AG09309 (cell line): ENCODE measurements around the gene DRD4.

Experiments used
- DNase-seq: peaks from one replicate; pipeline ENCODE4 v3.0.0-alpha.2; 2010; ENCODE audit warnings: low read depth
- H3K4me3 ChIP-seq: 2 replicates; pipeline ENCODE4 v1.5.1; 2011; ENCODE audit warnings: mild to moderate bottlenecking, low read depth, low read length, moderate library complexity; ENCODE audit not compliant: control insufficient read depth
- TF ChIP-seq, protein P1 (sequence below): IDR thresholded peaks from 2 replicates; pipeline ENCODE4 v1.5.1; 2011; ENCODE audit warnings: mild to moderate bottlenecking, low read depth, low read length, inconsistent platforms; ENCODE audit not compliant: insufficient read depth, control insufficient read depth; ENCODE audit errors: missing control alignments

Gene DRD4

DNA sequence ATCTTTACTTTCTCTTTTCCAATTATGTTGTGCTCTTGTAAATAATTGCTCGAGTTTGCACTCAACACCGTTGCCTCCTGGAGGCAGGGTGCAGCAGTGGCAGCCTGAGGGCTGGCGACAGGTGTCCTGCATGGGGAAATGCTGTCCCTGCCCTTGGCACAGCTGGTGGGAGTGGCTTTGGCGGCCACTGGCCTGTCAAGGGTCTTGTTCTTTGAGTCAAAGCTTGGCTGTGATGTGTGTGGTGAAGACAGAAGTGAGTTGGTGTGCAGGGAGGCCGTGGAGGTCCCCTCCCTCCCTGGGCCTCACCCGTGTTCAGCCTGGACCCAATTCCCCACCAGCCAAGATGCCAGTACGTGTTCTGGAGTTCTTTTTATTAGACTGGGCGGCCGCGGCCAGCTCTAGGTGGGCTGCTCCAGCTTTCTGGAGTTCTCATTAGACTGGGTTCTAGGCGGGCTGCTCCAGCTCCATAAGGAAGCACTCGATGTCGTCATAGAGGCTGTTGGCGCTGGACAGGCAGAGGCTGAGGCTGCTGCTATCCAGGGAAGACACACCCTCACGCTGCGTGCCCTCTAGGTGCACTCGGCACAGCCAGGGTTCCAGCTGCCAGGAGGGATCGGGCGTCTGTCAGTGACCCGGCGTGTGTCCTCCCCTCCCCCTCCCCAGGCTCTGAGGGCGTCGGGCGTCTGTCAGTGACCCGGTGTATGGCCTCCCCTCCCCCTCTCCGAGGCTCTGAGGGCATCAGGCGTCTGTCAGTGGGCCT is 24.7 kb upstream of the DRD4 start:
- DNase-seq, result no peak
- H3K4me3 ChIP-seq, result no peak overlapping the region
- TF ChIP-seq, protein P1, sequence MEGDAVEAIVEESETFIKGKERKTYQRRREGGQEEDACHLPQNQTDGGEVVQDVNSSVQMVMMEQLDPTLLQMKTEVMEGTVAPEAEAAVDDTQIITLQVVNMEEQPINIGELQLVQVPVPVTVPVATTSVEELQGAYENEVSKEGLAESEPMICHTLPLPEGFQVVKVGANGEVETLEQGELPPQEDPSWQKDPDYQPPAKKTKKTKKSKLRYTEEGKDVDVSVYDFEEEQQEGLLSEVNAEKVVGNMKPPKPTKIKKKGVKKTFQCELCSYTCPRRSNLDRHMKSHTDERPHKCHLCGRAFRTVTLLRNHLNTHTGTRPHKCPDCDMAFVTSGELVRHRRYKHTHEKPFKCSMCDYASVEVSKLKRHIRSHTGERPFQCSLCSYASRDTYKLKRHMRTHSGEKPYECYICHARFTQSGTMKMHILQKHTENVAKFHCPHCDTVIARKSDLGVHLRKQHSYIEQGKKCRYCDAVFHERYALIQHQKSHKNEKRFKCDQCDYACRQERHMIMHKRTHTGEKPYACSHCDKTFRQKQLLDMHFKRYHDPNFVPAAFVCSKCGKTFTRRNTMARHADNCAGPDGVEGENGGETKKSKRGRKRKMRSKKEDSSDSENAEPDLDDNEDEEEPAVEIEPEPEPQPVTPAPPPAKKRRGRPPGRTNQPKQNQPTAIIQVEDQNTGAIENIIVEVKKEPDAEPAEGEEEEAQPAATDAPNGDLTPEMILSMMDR, result peak; percentile 21

DNA sequence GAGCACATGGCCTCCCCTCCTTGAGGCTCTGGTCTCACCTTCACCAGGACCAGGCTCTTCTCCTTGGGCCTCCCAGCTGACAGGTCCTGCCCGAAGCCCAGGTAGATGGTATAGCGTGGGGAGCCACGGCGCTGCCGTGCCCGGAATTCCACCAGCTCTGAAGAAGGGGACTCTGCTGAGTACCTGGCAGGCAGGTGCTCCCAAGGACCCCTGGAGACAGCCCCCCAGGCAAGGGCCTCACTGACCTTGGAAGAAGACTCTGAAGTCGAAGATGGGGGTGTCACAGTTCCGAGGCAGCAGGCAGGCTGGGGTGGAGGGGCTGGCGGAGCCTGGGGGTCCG is 24.1 kb upstream of the DRD4 start:
- H3K4me3 ChIP-seq, result no peak overlapping the region
- no peak for DNase-seq
- TF ChIP-seq, protein P1, result no peak

DNA sequence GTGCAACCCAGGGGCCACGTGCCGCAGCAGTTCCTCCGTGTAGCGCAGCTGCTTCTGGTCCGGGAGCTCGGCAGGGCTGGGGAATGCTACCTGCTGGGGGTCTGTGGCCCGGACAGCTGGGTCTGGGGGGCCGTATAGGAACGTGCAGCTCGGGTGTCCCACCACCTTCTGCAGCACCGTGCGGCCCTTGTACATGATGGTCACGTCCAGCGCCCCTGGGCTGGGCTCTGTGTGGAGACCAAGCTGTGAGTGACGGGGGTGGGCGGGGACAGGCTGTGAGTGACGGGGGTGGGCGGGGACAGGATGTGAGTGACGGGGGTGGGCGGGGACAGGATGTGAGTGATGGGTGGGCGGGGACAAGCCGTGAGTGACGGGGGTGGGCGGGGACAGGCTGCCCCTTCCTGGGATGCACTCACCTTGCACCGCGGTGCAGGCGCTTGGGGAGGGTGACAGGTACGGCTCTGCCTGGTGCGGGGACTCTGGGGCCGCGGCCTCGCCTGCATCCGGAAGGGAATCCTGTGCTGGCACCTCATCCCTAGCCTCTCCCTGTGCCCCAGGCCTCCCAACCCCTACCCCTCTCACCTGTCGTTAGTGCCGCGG is 23.6 kb upstream of the DRD4 start:
- TF ChIP-seq, protein P1, result no peak
- no peak for DNase-seq
- H3K4me3 ChIP-seq, result no peak overlapping the region

DNA sequence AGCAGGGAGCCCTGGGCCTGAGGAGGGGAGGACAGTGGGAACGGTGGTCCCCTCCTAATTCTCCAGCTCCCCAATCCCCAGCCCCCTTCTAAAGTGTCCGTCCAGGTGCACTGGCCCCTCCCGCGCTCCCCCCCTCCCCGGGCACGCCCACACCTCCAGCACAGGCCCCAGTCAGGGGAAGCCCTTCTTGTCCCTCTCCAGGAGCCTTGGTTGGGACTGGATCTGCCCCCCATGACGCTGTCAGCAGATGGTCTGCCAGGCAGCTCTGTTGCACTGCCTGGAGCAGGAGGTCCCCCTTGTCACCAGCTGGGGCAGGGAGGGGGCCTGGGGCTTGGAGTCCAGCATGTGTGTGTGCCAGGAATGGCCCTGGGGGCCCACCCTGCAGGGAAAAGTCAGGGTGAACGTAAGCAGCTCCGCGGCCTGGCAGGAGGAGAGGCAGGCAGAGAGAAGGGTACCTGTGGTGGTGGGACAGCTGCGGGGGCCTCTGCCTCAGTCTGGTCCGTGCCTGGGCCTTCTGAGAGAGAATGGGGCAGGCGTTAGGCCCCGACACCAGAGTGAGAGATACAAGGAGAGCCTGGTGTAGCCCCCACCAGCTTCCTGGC is 22.9 kb upstream of the DRD4 start:
- TF ChIP-seq, protein P1, result no peak
- no peak for DNase-seq
- no peak overlapping the region for H3K4me3 ChIP-seq

DNA sequence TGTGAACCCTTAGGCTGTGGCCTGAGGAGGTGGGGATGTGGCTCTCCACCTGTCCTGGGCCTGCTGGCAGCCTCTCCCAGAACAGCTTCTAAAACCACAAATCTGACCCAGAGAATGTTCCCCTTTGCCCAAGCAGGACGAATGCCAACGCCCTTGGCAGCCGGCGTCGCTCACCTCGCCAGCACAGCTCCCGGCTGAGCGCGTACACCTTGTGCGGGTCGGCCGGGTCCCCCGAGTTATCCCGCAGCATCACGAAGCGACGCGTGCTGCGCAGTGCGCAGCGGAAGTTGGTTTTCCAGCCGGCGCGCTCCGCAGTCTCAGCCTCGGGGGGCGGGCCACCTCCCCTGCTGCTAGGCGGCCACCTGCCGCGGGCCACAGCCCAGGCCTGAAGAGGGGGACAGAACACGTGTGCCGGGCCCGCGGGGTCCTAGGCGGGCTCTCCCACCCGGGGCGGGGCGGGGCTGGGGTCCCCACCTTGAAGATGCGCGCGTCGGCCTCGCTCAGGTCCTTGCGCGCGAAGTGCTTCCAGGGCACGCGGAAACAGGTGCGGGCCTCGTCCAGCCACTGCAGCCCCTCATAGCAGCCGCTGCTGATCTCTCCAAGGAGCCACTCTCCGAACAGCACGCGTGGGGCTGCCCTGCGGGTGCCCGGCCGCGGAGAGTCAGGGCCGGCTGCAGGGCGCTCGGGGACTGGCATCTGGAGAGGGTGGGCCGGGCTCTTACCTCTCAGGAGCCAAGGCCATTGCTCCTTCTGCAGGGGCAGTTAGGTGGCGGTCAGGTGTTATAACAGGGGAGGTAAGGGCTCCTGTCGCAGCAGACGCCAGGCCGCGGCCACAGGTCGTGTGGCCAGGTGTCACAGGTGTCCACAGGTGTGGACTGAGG is 22.2 kb upstream of the DRD4 start:
- DNase-seq, result no peak
- peak overlapping the region; percentile 70 for H3K4me3 ChIP-seq
- TF ChIP-seq, protein P1, result no peak
